Gastrocnemius medialis (tissue), 4 donors: ENCODE data around the gene CYP2A7.
"Not testable (repeated sequence)": the region's sequence is repeated elsewhere in the genome, so short reads cannot be mapped to it uniquely, and the experiment has no call there.

Experiments
- POLR2A ChIP-seq, 2 donors: fragments of 450-650 bp; IDR thresholded peaks; one replicate each; pipeline ENCODE4 v1.6.1; 2017; ENCODE audit warnings: antibody characterized with exemption in 2 of 2, mild to moderate bottlenecking in 2 of 2, moderate library complexity in 2 of 2
- TF ChIP-seq, protein P1 (sequence below), 5 experiments: fragments of 450-650 bp in 3 of 5; fragments of 200-600 bp in 2 of 5; sonication (generic) in 2 of 5; IDR thresholded peaks in 4 of 5; conservative IDR thresholded peaks in 1 of 5; 1 replicate in 4 of 5; 2 replicates in 1 of 5; pipeline ENCODE4 v1.5.1; 2016 to 2019; ENCODE audit warnings: antibody characterized with exemption in 5 of 5, mild to moderate bottlenecking in 3 of 5, moderate library complexity in 3 of 5

DNA sequence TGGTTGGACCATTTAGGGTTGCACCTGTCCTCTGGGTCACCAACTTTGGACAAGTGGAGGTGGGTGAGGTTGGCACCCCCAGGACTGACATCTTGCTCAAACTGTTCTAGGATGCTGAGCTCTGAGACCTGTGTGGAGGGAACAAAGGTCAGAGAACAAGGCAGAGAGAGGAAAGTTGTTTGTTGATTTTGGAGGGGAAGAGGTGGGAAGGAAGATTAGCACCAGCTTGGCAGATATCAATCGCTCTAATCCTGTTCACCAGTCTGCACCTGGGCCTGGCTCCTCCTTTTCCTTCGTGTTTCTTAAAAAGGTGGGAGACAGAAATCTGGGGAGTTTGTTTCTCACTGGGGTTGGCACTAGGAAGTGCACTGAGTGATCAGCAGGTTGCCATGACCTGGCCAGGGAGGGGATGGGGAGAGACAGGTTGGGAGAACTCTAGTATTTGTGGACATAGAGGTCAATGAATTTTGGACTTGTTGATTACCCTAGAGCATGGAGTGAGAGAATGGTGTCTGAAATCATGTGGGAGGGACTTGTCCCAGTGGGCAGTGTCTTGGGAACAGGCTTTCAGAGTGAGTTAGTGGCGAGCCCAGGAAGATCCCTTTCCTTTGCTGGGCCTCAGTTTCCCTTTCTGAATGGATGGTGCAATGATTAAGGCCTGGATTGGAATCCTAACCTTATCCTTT lies 29.4 kb downstream of the CYP2A7 start:
- TF ChIP-seq, protein P1, sequence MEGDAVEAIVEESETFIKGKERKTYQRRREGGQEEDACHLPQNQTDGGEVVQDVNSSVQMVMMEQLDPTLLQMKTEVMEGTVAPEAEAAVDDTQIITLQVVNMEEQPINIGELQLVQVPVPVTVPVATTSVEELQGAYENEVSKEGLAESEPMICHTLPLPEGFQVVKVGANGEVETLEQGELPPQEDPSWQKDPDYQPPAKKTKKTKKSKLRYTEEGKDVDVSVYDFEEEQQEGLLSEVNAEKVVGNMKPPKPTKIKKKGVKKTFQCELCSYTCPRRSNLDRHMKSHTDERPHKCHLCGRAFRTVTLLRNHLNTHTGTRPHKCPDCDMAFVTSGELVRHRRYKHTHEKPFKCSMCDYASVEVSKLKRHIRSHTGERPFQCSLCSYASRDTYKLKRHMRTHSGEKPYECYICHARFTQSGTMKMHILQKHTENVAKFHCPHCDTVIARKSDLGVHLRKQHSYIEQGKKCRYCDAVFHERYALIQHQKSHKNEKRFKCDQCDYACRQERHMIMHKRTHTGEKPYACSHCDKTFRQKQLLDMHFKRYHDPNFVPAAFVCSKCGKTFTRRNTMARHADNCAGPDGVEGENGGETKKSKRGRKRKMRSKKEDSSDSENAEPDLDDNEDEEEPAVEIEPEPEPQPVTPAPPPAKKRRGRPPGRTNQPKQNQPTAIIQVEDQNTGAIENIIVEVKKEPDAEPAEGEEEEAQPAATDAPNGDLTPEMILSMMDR (IDR thresholded peaks at IDR 0.05 in 4 of 5, conservative IDR thresholded peaks at IDR 0.05 in 1 of 5), result not testable (repeated sequence)
- TF ChIP-seq POLR2A (IDR thresholded peaks at IDR 0.05), result not testable (repeated sequence)
